HCT116 (cell line): Measurements from ENCODE around the gene DENND5B. TPM values are rescaled to one million over a fixed set of nuclear protein-coding genes. Genes with fewer than 3 reads are reported as not detected.

Experiments
- ATAC-seq: fragments of 200-7000 bp; cut with Tn5 transposase; 2 replicates; pipeline ENCODE4 v1.9.1; 2020; ENCODE audit warnings: mild to moderate bottlenecking, moderate library complexity
- BruUV-seq: library from RNA; stranded (reverse); fragments of 400-500 nt; replicated peaks from 2 replicates; lab custom pipeline; 2021; lab: Mats Ljungman, UMichigan
- CTCF ChIA-PET: fragments of 300-600 bp; sonication (Branson Sonifier 250); formaldehyde crosslinking; loops from one replicate; lab custom pipeline; 2021; ENCODE audit warnings: antibody characterized with exemption; lab: Charles Lee
- POLR2A ChIA-PET: fragments of 300-600, 350-600 bp; sonication (Branson Sonifier 250); formaldehyde crosslinking; loops from one replicate; lab custom pipeline; 2021; ENCODE audit warnings: antibody characterized with exemption; lab: Charles Lee
- RAD21 ChIA-PET, 2 experiments: fragments of 300-600 bp; sonication (Branson Sonifier 250); formaldehyde crosslinking; loops; one replicate each; lab custom pipeline; 2023; ENCODE audit warnings: low total read pairs in 2 of 2; ENCODE audit not compliant: uncharacterized antibody in 2 of 2, unreplicated experiment in 2 of 2, low non-redundant PET in 1 of 2; lab: Charles Lee
- DNase-seq: peaks from one replicate; pipeline ENCODE4 v3.0.0-alpha.2; 2010; ENCODE audit warnings: low read depth, low spot score
- H2AFZ ChIP-seq: fragments of 200-600 bp; shearing (Covaris generic), sonication (generic); 2 replicates; pipeline ENCODE4 v1.6.1; 2017; ENCODE audit warnings: low read depth, mixed run types, mixed read lengths, antibody characterized with exemption, low read length; ENCODE audit not compliant: poor library complexity, severe bottlenecking
- H3K27ac ChIP-seq: 2 replicates; pipeline ENCODE4 v1.5.1; 2012; ENCODE audit warnings: low read depth, low read length
- H3K27me3 ChIP-seq: fragments of 200-600 bp; sonication (generic); 2 replicates; pipeline ENCODE4 v1.6.1; 2016; ENCODE audit warnings: mixed run types, low read length, mixed read lengths; ENCODE audit not compliant: insufficient read depth
- H3K36me3 ChIP-seq, 2 experiments: fragments of 200-500 bp in 1 of 2; fragments of 200-600 bp in 1 of 2; sonication (Bioruptor generic) in 1 of 2; sonication (generic) in 1 of 2; 2 replicates each; pipeline versions ENCODE4 v1.5.1 to v1.6.1; 2014 to 2016; ENCODE audit warnings: low read length in 2 of 2, inconsistent platforms in 1 of 2, mixed read lengths in 1 of 2, mixed run types in 1 of 2; ENCODE audit not compliant: insufficient read depth in 2 of 2, control insufficient read depth in 1 of 2
- H3K4me1 ChIP-seq, 2 experiments: fragments of 200-600 bp in 1 of 2; sonication (generic) in 1 of 2; 2 replicates each; pipeline versions ENCODE4 v1.5.1 to v1.6.1; 2012 to 2017; ENCODE audit warnings: low read length in 2 of 2, inconsistent platforms in 1 of 2, mild to moderate bottlenecking in 1 of 2, mixed read lengths in 1 of 2, mixed run types in 1 of 2, moderate library complexity in 1 of 2; ENCODE audit not compliant: insufficient read depth in 2 of 2, control insufficient read depth in 1 of 2
- H3K4me2 ChIP-seq: fragments of 200-600 bp; sonication (generic); 2 replicates; pipeline ENCODE4 v1.6.1; 2017; ENCODE audit warnings: mixed run types, low read length, mixed read lengths
- H3K4me3 ChIP-seq, 2 experiments: fragments of 200-600 bp in 1 of 2; sonication (generic) in 1 of 2; replicated peaks in 1 of 2; 2 replicates each; pipeline ENCODE4 v1.5.1; 2011 to 2016; ENCODE audit warnings: low read length in 2 of 2, control low read depth in 1 of 2, low read depth in 1 of 2, mild to moderate bottlenecking in 1 of 2, mixed read lengths in 1 of 2, mixed run types in 1 of 2
- H3K79me2 ChIP-seq: fragments of 200-600 bp; sonication (generic); 2 replicates; pipeline ENCODE4 v1.6.1; 2017; ENCODE audit warnings: mild to moderate bottlenecking, mixed run types, low read length, moderate library complexity, mixed read lengths; ENCODE audit not compliant: insufficient read depth
- H3K9ac ChIP-seq: fragments of 200-600 bp; sonication (generic); 2 replicates; pipeline ENCODE4 v1.6.1; 2016; ENCODE audit warnings: low read length, mixed read lengths
- H3K9me2 ChIP-seq: fragments of 200-600 bp; sonication (generic), shearing (Covaris generic); 2 replicates; pipeline ENCODE4 v1.6.1; 2017; ENCODE audit warnings: mixed run types, mild to moderate bottlenecking, moderate library complexity; ENCODE audit not compliant: insufficient read depth
- H3K9me3 ChIP-seq, 2 experiments: fragments of 200-500 bp in 1 of 2; fragments of 200-600 bp in 1 of 2; sonication (Bioruptor generic) in 1 of 2; sonication (generic) in 1 of 2; 2 replicates each; pipeline ENCODE4 v1.6.1; 2014 to 2017; ENCODE audit warnings: low read length in 2 of 2, mixed read lengths in 2 of 2, inconsistent platforms in 1 of 2, low read depth in 1 of 2, mild to moderate bottlenecking in 1 of 2, mixed run types in 1 of 2, moderate library complexity in 1 of 2; ENCODE audit not compliant: control insufficient read depth in 1 of 2, insufficient read depth in 1 of 2
- H4K20me1 ChIP-seq: fragments of 200-600 bp; sonication (generic), shearing (Covaris generic); 2 replicates; pipeline ENCODE4 v1.6.1; 2017; ENCODE audit warnings: mixed run types, mild to moderate bottlenecking, moderate library complexity; ENCODE audit not compliant: insufficient read depth
- CBX3 ChIP-seq: IDR thresholded peaks from 2 replicates; pipeline ENCODE4 v1.6.1; 2012; ENCODE audit warnings: low read depth
- EGR1 ChIP-seq: IDR thresholded peaks from 2 replicates; pipeline ENCODE4 v1.6.1; 2012; ENCODE audit warnings: low read depth
- EZH2 ChIP-seq: fragments of 200-600 bp; sonication (generic); IDR thresholded peaks from 2 replicates; pipeline ENCODE4 v1.6.1; 2017; ENCODE audit warnings: antibody characterized with exemption, mixed run types
- FOSL1 ChIP-seq: IDR thresholded peaks from 2 replicates; pipeline ENCODE4 v1.6.1; 2012; ENCODE audit warnings: low read depth
- JUND ChIP-seq: IDR thresholded peaks from 2 replicates; pipeline ENCODE4 v1.6.1; 2012
- RAD21 ChIP-seq: IDR thresholded peaks from 2 replicates; pipeline ENCODE4 v1.6.1; 2012; ENCODE audit warnings: low read depth, mild to moderate bottlenecking
- REST ChIP-seq: IDR thresholded peaks from 2 replicates; pipeline ENCODE4 v1.6.1; 2012; ENCODE audit warnings: low read depth
- SIN3A ChIP-seq: IDR thresholded peaks from 2 replicates; pipeline ENCODE4 v1.6.1; 2012; ENCODE audit warnings: low read depth
- SRF ChIP-seq: IDR thresholded peaks from 2 replicates; pipeline ENCODE4 v1.6.1; 2012; ENCODE audit warnings: low read depth
- TCF7L2 ChIP-seq: IDR thresholded peaks from 2 replicates; pipeline ENCODE4 v1.7.0; 2011; ENCODE audit warnings: borderline replicate concordance, inconsistent platforms; ENCODE audit not compliant: insufficient read depth, insufficient read length; ENCODE audit errors: extremely low read depth
- YY1 ChIP-seq: IDR thresholded peaks from 2 replicates; pipeline ENCODE4 v1.6.1; 2011; ENCODE audit warnings: low read length, low read depth, moderate library complexity, mild to moderate bottlenecking; ENCODE audit not compliant: insufficient replicate concordance; ENCODE audit errors: extremely low read depth
- ZFX ChIP-seq: fragments of 450-650 bp; IDR thresholded peaks from 2 replicates; pipeline ENCODE4 v1.6.1; 2017
- intact Hi-C: fragments of 100-400 bp; cut with micrococcal nuclease; formaldehyde crosslinking; loops from 2 replicates; pipeline ENCODE4 v1.10.0; 2022
- total RNA-seq: library from RNA; stranded (reverse); gene quantifications from one replicate; pipeline ENCODE4 v1.2.1, GENCODE V29; 2021; ENCODE audit not compliant: unreplicated experiment
- TF ChIP-seq, protein P1 (sequence below): IDR thresholded peaks from 2 replicates; pipeline ENCODE4 v1.6.1; 2012

DENND5B gene
- total RNA-seq, 1 experiment from 2014 or later, result 19.2 TPM

- Histone ChIP-seq H3K27me3 (no peaks in the 10 kb centered on the region), H4K20me1 (no peaks in the 10 kb centered on the region), H3K27ac (no peak overlapping the region), H3K36me3 (peaks cover 0 to 17% of the 10 kb centered on the region in 2 experiments; a peak in 2 of 4 replicates), H3K9ac (no peak overlapping the region), H3K9me2 (no peaks in the 10 kb centered on the region), H2AFZ (no peak overlapping the region), H3K79me2 (no peaks in the 10 kb centered on the region), H3K4me3 (no peak overlapping the region), H3K9me3 (no peaks in the 10 kb centered on the region), H3K4me2 (no peak overlapping the region), H3K4me1 (no peaks in the 10 kb centered on the region)
- RAD21 ChIA-PET, result no interaction called here
- CTCF ChIA-PET, result no interaction called here
- DNase-seq, result no peak
- no peak for ATAC-seq
- POLR2A ChIA-PET, result no interaction called here
- no TSS peak for BruUV-seq
- intact Hi-C loops, result no loop called here
- no peak for TF ChIP-seq RAD21
- TF ChIP-seq, protein P1, sequence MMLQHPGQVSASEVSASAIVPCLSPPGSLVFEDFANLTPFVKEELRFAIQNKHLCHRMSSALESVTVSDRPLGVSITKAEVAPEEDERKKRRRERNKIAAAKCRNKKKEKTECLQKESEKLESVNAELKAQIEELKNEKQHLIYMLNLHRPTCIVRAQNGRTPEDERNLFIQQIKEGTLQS, result no peak
- no peak for TF ChIP-seq JUND
- TF ChIP-seq EGR1, result no peak
- TF ChIP-seq CBX3, result no peak
- TF ChIP-seq EZH2, result no peak
- no peak for TF ChIP-seq TCF7L2
- TF ChIP-seq YY1, result no peak
- TF ChIP-seq FOSL1, result no peak
- TF ChIP-seq SIN3A, result no peak
- TF ChIP-seq SRF, result no peak
- TF ChIP-seq ZFX, result no peak
- no peak for TF ChIP-seq REST
Measured at GRCh38 chr12:31390991-31391390, 199.9 kb downstream of the DENND5B start.
